ENCODE data around the gene NPAS4. TPM values are rescaled to one million over a fixed set of nuclear protein-coding genes. Genes with fewer than 3 reads are reported as not detected.
A peak's percentile ranks its signal among the peaks of the same experiment; 100 is the strongest.

The NPAS4 gene
- total RNA-seq, 1 donor from 2014 or later, result not detected

- peak; percentile 73 for DNase-seq (ENCODE audit: low spot score, unreplicated experiment)
- H3K4me1 Mint-ChIP-seq (ENCODE audit: low read depth), result peaks cover 3% of the 10 kb centered on the region
- H3K4me3 Mint-ChIP-seq (ENCODE audit: low read depth), result peak overlapping the region; percentile 55
- H3K27me3 Mint-ChIP-seq, result peaks cover 17% of the 10 kb centered on the region
- no peak overlapping the region for H3K27ac Mint-ChIP-seq
- no peaks in the 10 kb centered on the region for H3K36me3 Mint-ChIP-seq (ENCODE audit: insufficient read depth)
- peak; percentile 96 for TF ChIP-seq CTCF (IDR thresholded peaks at IDR 0.05; ENCODE audit: unreplicated experiment)
- H3K9me3 Mint-ChIP-seq (ENCODE audit: low read depth), result no peaks in the 10 kb centered on the region
Observed at GRCh38 chr11:66386171-66387069, 34.4 kb upstream of the NPAS4 start.

GRCh38 chr11:66388780-66389386, 32.0 kb upstream of the NPAS4 start:
- H3K4me3 Mint-ChIP-seq (ENCODE audit: low read depth), result no peak overlapping the region
- peaks cover 3% of the 10 kb centered on the region for H3K4me1 Mint-ChIP-seq (ENCODE audit: low read depth)

GRCh38 chr11:66391322-66391721, 29.5 kb upstream of the NPAS4 start:
- no peak for DNase-seq (ENCODE audit: low spot score, unreplicated experiment)
- TF ChIP-seq CTCF (IDR thresholded peaks at IDR 0.05; ENCODE audit: unreplicated experiment), result no peak
- Mint-ChIP-seq H3K9me3 (ENCODE audit: low read depth) (no peaks in the 10 kb centered on the region), H3K27ac (no peak overlapping the region), H3K27me3 (peaks cover 20% of the 10 kb centered on the region), H3K4me1 (ENCODE audit: low read depth) (no peaks in the 10 kb centered on the region), H3K36me3 (ENCODE audit: insufficient read depth) (no peaks in the 10 kb centered on the region), H3K4me3 (ENCODE audit: low read depth) (no peak overlapping the region)

More at GRCh38 chr11:66388780-66389386, 32.0 kb upstream of the NPAS4 start:
- no peak for DNase-seq (ENCODE audit: low spot score, unreplicated experiment)
- Mint-ChIP-seq H3K27ac (no peak overlapping the region), H3K36me3 (ENCODE audit: insufficient read depth) (no peaks in the 10 kb centered on the region), H3K27me3 (peaks cover 21% of the 10 kb centered on the region), H3K9me3 (ENCODE audit: low read depth) (no peaks in the 10 kb centered on the region)
- peak; percentile 63 for TF ChIP-seq CTCF (IDR thresholded peaks at IDR 0.05; ENCODE audit: unreplicated experiment)

- H3K9me3 Mint-ChIP-seq (ENCODE audit: low read depth), result no peaks in the 10 kb centered on the region
- H3K27me3 Mint-ChIP-seq, result peaks cover 22% of the 10 kb centered on the region
- DNase-seq (ENCODE audit: low spot score, unreplicated experiment), result no peak
- no peak overlapping the region for H3K4me3 Mint-ChIP-seq (ENCODE audit: low read depth)
- no peak overlapping the region for H3K27ac Mint-ChIP-seq
- no peaks in the 10 kb centered on the region for H3K36me3 Mint-ChIP-seq (ENCODE audit: insufficient read depth)
- no peak for TF ChIP-seq CTCF (IDR thresholded peaks at IDR 0.05; ENCODE audit: unreplicated experiment)
- H3K4me1 Mint-ChIP-seq (ENCODE audit: low read depth), result no peaks in the 10 kb centered on the region
Observed at GRCh38 chr11:66393954-66394353, 26.9 kb upstream of the NPAS4 start.

GRCh38 chr11:66407651-66408050, 13.2 kb upstream of the NPAS4 start:
- peaks cover 1% of the 10 kb centered on the region for H3K4me1 Mint-ChIP-seq (ENCODE audit: low read depth)
- no peak for DNase-seq (ENCODE audit: low spot score, unreplicated experiment)
- no peak overlapping the region for H3K4me3 Mint-ChIP-seq (ENCODE audit: low read depth)
- H3K27ac Mint-ChIP-seq, result no peak overlapping the region
- H3K27me3 Mint-ChIP-seq, result peaks cover 72% of the 10 kb centered on the region
- no peaks in the 10 kb centered on the region for H3K9me3 Mint-ChIP-seq (ENCODE audit: low read depth)
- TF ChIP-seq CTCF (IDR thresholded peaks at IDR 0.05; ENCODE audit: unreplicated experiment), result no peak
- H3K36me3 Mint-ChIP-seq (ENCODE audit: insufficient read depth), result no peaks in the 10 kb centered on the region
